GM21717 (cell line): ENCODE results near the gene R3HDM2.

Experiments used
- ATAC-seq: cut with Tn5 transposase; IDR thresholded peaks from one replicate; pipeline ENCODE4 v1.9.1; 2021; ENCODE audit warnings: mild to moderate bottlenecking, moderate library complexity; ENCODE audit not compliant: unreplicated experiment

Gene R3HDM2

DNA sequence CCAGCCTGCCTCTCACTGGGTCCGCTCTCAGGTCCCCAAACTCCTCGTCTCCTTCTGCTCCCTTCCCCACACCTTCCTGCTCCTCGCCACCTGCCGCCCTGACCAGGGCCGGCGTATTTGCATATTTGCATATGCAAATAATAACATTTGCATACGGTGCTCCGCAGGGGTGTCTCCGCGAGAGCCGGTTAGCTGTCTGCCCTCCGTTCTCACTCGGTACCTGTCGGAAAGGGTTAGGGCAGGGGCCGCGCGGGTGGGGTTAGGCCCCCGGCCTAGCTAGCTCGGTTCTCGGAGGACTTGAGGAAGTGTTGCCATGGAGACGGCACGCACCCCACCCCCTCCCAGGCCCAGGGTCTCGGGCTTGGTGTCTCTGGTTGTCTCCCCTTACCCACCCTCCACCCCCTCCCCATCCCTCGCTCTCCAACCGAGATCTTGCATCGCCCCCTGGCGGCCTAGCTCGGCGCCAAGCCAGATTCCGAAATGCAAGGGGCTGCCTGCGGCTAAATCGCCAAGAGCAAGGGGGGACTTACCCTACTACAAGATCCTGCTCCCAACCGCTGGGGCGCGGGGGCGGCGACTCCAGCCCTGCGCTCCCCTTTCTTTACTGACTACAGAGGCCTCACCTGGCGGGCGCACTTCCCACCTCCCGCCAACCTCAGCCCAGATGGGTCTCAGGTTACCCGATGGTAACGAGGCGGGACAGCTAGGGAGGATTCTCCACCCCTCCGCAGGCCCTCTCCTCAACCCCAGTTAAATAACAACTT is 188.0 kb downstream of the R3HDM2 start:
- no peak for ATAC-seq

GRCh38 chr12:57242329-57242690 is 188.5 kb downstream of the R3HDM2 start:
- ATAC-seq: no peak

DNA sequence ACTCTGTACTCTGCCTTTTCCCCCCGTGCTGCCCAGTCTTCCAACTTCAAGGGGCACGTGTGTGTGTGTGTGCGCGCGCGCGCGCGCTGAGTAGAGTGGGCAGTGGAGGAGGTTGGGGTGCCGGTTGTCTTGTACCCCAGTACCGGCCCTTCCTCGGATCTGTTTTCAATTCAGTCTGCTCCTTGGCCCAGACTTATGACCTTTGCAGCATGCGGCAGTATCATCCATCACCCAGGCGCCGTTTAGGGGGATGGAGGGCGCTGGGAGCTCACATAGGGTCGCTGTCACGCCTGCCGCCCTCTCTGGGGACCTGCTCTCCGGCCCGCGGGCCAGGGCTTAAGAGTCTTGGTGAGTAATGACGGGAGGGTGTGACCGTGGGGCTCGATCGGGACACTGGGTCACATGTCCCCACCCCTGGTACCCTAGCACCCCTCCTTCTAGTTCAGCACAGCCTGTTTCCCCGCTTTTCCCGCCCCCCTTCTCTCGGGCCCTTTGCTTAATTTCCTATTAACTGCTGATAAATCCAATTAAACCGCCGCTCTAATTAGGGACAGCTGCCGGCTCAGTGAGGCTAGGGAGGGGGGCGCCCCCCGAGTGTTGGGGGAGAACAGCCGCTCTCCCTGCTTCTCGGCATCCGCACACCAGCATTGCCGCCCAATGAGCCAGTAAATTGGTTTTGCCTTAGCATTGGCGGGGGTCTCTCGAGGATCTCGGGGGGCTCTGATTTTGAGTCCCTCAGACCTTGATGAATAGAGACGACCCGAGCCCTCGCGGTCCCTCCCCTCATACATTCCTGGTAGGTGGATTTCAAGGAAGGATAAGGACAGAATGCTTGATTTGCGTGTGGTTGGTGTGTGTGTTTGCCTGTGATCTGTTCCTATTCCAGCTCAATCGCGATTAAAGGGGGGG is 189.2 kb downstream of the R3HDM2 start:
- ATAC-seq: no peak

GRCh38 chr12:57240926-57241401 is 189.9 kb downstream of the R3HDM2 start:
- ATAC-seq: no peak

DNA sequence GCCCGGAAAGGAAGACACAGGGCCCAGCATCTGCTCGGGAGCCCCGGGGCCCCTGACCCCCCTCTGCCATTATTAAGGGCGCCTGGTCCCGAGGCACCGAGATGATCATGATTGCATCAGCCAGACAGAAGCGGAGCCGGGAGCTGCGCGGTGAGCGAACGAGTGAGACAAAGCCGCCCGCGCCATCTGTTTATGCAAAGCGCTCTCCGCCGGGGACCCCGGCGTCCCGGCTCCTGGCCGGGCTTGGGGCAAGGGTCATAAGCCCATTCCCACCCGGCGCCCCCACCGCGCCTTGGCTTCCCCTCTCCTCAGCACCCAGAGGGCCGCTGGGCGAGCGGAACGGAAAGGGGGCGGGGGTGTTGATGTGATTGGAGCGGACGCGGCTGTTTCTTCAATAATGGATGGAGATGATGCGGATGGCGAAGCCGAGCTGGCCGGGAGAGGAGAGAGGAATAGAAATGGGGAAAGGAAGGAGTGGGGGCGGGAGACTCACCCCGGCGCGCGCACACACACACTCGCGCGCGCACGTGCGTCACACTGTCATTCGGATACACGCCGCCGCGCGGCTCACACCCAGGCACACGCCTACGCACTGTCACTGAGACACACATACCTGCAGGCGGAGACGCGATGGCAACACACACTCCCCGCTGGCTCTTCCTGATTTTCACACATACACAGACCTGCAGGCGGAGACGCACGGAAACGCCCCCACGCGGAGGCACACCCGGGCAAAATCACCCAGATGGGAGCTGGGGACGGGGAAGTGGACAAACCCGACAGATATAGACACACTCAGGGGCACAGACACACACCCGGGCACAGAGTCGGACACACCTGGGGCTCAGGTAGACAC is 190.5 kb downstream of the R3HDM2 start:
- ATAC-seq: no peak

- ATAC-seq: peak; percentile 0
These were observed 191.2 kb downstream of the R3HDM2 start for GRCh38 chr12:57239587-57240065.

- ATAC-seq: peak; percentile 44
These were observed 191.8 kb downstream of the R3HDM2 start for GRCh38 chr12:57238854-57239554.

- no peak for ATAC-seq
These were observed 192.7 kb downstream of the R3HDM2 start for GRCh38 chr12:57237932-57238853.

DNA sequence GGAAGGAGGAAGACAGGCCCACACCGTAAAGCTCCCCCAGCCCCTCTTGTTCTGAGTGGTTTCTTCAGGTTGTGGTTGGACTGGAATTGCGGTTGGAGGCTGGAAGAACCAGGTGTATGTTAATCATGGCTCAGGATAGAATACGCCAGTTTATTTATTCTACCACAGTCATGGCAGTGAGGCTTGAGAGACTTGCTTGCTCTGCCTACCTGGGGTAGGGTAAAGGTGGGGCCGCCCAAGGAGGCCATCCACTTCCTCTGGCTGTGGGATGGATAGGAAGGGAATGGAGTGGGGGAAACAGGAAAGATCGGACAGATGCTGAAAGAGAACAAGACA is 193.3 kb downstream of the R3HDM2 start:
- ATAC-seq: no peak

DNA sequence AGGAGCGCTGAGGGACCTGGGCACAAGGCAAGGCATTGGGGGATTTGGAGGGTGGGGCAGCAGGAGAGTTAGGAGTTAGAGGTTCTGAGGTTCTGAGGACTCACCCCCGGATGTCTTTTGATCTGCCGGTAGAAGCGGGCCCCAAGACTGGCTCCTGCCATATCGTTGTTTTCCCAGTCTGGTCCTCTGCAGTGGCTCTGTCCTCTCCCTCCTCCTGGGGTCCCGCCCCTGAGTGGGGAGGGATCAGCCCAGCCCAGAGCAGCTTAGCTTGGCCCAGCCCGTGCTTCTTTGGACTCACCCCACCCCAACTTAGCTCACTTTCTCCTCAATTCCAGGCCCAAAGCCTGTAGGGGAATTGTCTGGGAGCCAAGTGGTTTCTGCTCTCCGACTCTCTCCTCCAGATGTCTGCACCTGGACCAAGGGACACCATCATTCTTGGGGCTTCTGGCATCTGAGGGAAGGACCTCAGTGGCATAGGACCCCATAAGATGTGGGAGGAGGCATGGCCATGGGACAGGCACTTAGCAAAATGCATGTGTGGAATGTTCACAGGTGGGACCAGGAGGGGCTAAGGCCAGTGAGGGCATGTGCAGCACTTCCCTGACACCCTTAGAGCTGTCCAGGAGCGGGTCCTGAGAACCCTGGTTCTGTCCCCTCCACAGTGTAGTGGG is 193.8 kb downstream of the R3HDM2 start:
- ATAC-seq: no peak

DNA sequence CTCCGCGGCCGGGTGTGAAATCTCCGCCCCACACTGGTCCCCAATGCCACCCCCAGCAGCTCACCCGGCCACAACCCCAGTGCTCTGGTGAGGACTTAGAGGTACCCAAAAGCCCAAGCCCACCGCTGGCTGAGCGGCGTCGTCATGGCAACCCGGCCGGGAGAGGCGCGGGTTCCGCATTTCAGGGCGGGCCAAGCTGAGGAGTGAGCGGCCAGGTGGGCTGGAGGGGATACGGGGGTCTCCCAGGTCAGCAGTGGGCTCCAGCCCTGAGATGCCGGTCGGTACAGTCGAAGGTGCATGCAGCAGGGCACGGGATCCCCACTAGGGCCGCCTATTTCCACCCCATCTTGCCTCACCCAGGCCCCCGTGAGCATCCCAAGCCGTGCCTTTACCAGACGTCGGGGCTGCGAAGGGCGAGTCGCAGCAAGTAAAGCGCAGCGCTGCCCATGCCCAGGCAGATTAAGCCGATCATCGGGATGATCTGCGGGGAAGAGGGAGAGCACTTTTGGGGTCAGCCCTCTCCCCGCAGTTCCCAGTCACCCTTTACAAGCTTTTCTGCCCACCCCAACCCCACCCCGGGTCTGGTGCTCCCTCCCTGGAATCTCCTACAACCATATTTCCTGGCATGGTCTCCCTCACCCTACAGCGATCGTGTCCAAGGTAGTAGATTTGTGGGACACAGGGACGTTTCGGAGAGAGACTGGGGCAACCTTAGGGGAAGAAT is 194.5 kb downstream of the R3HDM2 start:
- no peak for ATAC-seq

DNA sequence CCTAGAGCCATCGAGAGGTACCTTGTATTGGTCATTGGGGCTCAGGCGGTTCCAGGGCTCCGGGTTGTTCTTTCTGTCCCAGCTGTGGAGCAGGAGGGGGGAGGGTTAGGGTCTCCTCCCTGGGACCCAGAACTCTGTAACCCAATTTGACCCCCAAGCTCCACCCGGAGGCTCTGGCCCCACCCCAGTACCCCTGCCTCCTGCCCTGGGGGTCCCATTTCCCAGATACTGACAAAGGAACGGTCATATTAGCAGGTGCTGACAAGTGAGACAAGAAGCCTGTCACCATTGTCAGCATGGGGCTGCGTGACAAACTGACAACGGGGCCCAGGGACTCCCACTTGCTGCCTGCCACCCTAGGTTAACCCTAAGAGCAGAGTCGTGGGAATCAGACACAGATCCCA is 195.1 kb downstream of the R3HDM2 start:
- ATAC-seq: no peak

DNA sequence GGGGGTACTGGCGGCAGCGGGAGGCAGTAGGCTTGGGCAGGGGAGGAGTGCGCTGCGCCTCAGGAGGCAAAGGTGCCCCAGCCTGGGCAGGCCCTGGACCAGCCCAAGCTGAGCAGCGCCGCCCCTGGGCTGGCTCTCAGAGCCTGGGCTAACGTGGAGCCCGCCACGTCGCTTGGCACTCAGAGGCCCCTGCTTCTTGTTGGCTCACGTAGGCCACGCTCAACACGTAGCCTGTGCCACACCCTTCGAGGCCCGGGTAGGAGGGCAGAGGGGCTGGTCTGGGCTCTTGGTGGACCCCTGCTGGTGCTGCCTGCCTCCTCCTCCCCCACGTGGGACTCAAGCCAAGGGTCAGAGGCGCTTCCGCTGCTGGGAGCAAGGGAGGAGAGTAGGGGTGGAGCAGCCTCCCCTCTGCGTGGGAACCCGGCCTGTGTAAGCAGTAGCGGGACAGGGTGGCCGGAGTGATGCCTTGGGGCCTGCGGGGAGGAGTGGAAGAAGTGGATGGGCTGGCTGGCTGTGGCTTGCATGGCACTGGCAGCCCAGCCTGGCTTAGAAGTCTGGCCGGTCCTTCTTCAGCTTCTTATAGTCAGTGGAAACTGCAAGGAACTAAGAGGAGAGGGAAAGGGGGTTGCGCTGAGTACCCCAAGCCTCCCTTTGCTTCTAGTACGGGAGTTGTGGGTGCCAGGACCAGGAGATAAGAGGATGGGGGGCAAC is 195.7 kb downstream of the R3HDM2 start:
- ATAC-seq: no peak

GRCh38 chr12:57234571-57235016 is 196.2 kb downstream of the R3HDM2 start:
- no peak for ATAC-seq

DNA sequence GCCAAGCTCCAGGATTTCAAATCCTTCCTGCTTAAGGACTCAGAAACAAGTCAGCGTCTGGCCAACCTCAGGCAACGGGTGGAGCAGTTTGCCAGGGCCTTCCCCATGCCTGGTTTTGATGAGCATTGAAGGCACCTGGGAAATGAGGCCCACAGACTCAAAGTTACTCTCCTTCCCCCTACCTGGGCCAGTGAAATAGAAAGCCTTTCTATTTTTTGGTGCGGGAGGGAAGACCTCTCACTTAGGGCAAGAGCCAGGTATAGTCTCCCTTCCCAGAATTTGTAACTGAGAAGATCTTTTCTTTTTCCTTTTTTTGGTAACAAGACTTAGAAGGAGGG is 196.6 kb downstream of the R3HDM2 start:
- no peak for ATAC-seq

GRCh38 chr12:57233357-57234232 is 197.2 kb downstream of the R3HDM2 start:
- ATAC-seq: no peak
